Measurements from ENCODE around the gene SOWAHD. TPM values are rescaled to one million over a fixed set of nuclear protein-coding genes. Genes with fewer than 3 reads are reported as not detected.

SOWAHD gene
- total RNA-seq: 0.69 and 0.91 TPM in 2 replicates
- long read RNA-seq: 0 reads

GRCh38 chrX:119757979-119758730 lies at the start of gene SOWAHD:
TSS of gene SOWAHD (plus strand) at chrX:119758588. CDS start at chrX:119758668, 80 bp downstream.
- H3K4me1 Mint-ChIP-seq (ENCODE audit: low read depth): peaks cover 10% of the 10 kb centered on the region
- H3K27ac Mint-ChIP-seq: peak within 1 kb of the TSS; percentile 95
- peaks cover 3% of the 10 kb centered on the region for H3K9me3 Mint-ChIP-seq (ENCODE audit: low read depth)
- peak; percentile 26 for DNase-seq (ENCODE audit: low spot score, unreplicated experiment)
- H3K36me3 Mint-ChIP-seq (ENCODE audit: insufficient read depth): no peaks in the 10 kb centered on the region
- peak within 1 kb of the TSS; percentile 83 for H3K4me3 Mint-ChIP-seq (ENCODE audit: low read depth)
- H3K27me3 Mint-ChIP-seq: peaks cover 12% of the 10 kb centered on the region
- TF ChIP-seq CTCF (IDR thresholded peaks at IDR 0.05; ENCODE audit: unreplicated experiment): no peak

- H3K27me3 Mint-ChIP-seq: no peaks in the 10 kb centered on the region
- H3K4me1 Mint-ChIP-seq (ENCODE audit: low read depth): no peaks in the 10 kb centered on the region
- no peak for TF ChIP-seq CTCF (IDR thresholded peaks at IDR 0.05; ENCODE audit: unreplicated experiment)
- H3K4me3 Mint-ChIP-seq (ENCODE audit: low read depth): no peak overlapping the region
- H3K36me3 Mint-ChIP-seq (ENCODE audit: insufficient read depth): no peaks in the 10 kb centered on the region
- peaks cover 13% of the 10 kb centered on the region for H3K9me3 Mint-ChIP-seq (ENCODE audit: low read depth)
- H3K27ac Mint-ChIP-seq: no peak overlapping the region
- no peak for DNase-seq (ENCODE audit: low spot score, unreplicated experiment)
Measured at GRCh38 chrX:119708936-119709335, 49.5 kb upstream of the SOWAHD start.

GRCh38 chrX:119709630-119710029 lies 48.8 kb upstream of the SOWAHD start:
- TF ChIP-seq CTCF (IDR thresholded peaks at IDR 0.05; ENCODE audit: unreplicated experiment): no peak
- Mint-ChIP-seq H3K4me3 (ENCODE audit: low read depth) (no peak overlapping the region), H3K27me3 (no peaks in the 10 kb centered on the region), H3K36me3 (ENCODE audit: insufficient read depth) (no peaks in the 10 kb centered on the region), H3K27ac (no peak overlapping the region), H3K9me3 (ENCODE audit: low read depth) (peaks cover 11% of the 10 kb centered on the region), H3K4me1 (ENCODE audit: low read depth) (no peaks in the 10 kb centered on the region)
- no peak for DNase-seq (ENCODE audit: low spot score, unreplicated experiment)

GRCh38 chrX:119721487-119721886 lies 36.9 kb upstream of the SOWAHD start:
- no peak for TF ChIP-seq CTCF (IDR thresholded peaks at IDR 0.05; ENCODE audit: unreplicated experiment)
- H3K36me3 Mint-ChIP-seq (ENCODE audit: insufficient read depth): no peaks in the 10 kb centered on the region
- no peaks in the 10 kb centered on the region for H3K27me3 Mint-ChIP-seq
- DNase-seq (ENCODE audit: low spot score, unreplicated experiment): no peak
- H3K4me3 Mint-ChIP-seq (ENCODE audit: low read depth): no peak overlapping the region
- H3K27ac Mint-ChIP-seq: no peak overlapping the region
- H3K9me3 Mint-ChIP-seq (ENCODE audit: low read depth): peaks cover 17% of the 10 kb centered on the region
- no peaks in the 10 kb centered on the region for H3K4me1 Mint-ChIP-seq (ENCODE audit: low read depth)

GRCh38 chrX:119721926-119722325 lies 36.5 kb upstream of the SOWAHD start:
- Mint-ChIP-seq H3K27me3 (no peaks in the 10 kb centered on the region), H3K36me3 (ENCODE audit: insufficient read depth) (no peaks in the 10 kb centered on the region), H3K4me1 (ENCODE audit: low read depth) (no peaks in the 10 kb centered on the region), H3K9me3 (ENCODE audit: low read depth) (peaks cover 14% of the 10 kb centered on the region), H3K4me3 (ENCODE audit: low read depth) (no peak overlapping the region), H3K27ac (no peak overlapping the region)
- no peak for TF ChIP-seq CTCF (IDR thresholded peaks at IDR 0.05; ENCODE audit: unreplicated experiment)
- DNase-seq (ENCODE audit: low spot score, unreplicated experiment): no peak
